GM12891 (cell line): ENCODE measurements around the gene ZP1.

Experiments used
- DNase-seq: peaks from one replicate; pipeline ENCODE4 v3.0.0; 2011; ENCODE audit warnings: low spot score; ENCODE audit not compliant: insufficient read length
- FAIRE-seq: peaks from 2 replicates; lab custom pipeline; 2011; peaks lifted over from hg19 to GRCh38; lab: Jason Lieb, UNC
- PAX5 ChIP-seq: IDR thresholded peaks from 2 replicates; pipeline ENCODE4 v1.6.1; 2011; ENCODE audit warnings: low read length, moderate library complexity, mild to moderate bottlenecking; ENCODE audit not compliant: insufficient read depth, severe bottlenecking
- POLR2A ChIP-seq: IDR thresholded peaks from 2 replicates; pipeline ENCODE4 v1.6.1; 2011; ENCODE audit warnings: low read depth, low read length, control low read depth
- POLR2AphosphoS5 ChIP-seq: IDR thresholded peaks from 2 replicates; pipeline ENCODE4 v1.6.1; 2011; ENCODE audit warnings: low read depth, low read length, control low read depth
- POU2F2 ChIP-seq: IDR thresholded peaks from 2 replicates; pipeline ENCODE4 v1.6.1; 2011; ENCODE audit warnings: low read depth, mild to moderate bottlenecking, control low read depth, low read length, moderate library complexity
- SPI1 ChIP-seq: IDR thresholded peaks from 2 replicates; pipeline ENCODE4 v1.6.1; 2011; ENCODE audit warnings: low read depth, low read length, control low read depth
- TAF1 ChIP-seq: IDR thresholded peaks from 2 replicates; pipeline ENCODE4 v1.6.1; 2011; ENCODE audit warnings: low read depth, low read length, control low read depth

The ZP1 gene

DNA sequence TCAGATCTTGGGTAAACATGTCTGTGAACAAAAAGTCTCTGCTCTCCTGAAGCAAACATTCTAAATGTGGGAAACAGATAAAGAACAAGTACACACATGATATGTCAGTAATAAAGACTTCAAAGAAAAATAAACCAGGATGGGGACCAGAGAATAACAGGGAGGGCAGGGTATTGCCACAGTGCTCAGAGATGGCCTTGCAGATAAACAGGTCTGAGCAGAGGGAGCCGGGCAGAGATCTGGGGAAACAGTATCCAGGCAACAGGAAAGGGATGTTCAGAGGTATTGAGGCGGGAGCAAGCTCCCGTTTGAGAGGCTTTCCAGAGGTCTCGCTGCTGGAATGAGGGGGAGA, 22.5 kb upstream of the ZP1 start:
- DNase-seq (no peak), FAIRE-seq (no peak)
- TF ChIP-seq SPI1 = no peak
- TF ChIP-seq TAF1 = no peak
- TF ChIP-seq POLR2AphosphoS5 = no peak
- no peak for TF ChIP-seq PAX5
- TF ChIP-seq POU2F2 = no peak
- TF ChIP-seq POLR2A = no peak

DNA sequence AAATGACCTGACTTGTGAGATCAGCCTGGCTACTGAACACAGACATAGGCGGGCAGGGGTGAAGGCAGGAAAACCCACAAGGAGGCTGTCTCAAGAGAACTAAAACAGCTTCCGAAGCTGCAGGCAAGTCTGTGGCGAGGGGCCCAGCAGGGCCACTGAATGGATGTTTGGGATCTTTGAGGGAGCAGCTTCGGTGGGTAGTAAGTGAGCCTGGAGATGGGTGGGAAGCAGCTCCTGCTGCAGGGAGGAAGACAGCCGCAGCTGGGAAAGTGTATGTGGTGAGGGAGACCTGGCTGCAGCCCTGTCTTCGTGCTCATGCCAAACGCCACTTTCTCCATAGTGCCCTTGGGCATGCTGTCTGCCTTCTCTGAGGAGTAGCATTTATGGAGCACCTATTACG, 22.0 kb upstream of the ZP1 start:
- no peak for FAIRE-seq
- TF ChIP-seq POU2F2 (no peak), POLR2AphosphoS5 (no peak), TAF1 (no peak), PAX5 (no peak), SPI1 (no peak), POLR2A (no peak)
- no peak for DNase-seq

GRCh38 chr11:60847281-60847680, 20.1 kb upstream of the ZP1 start:
- no peak for TF ChIP-seq TAF1
- no peak for TF ChIP-seq POU2F2
- TF ChIP-seq POLR2A = no peak
- TF ChIP-seq POLR2AphosphoS5 = no peak
- TF ChIP-seq SPI1 = no peak
- no peak for TF ChIP-seq PAX5
- DNase-seq (no peak), FAIRE-seq (no peak)

DNA sequence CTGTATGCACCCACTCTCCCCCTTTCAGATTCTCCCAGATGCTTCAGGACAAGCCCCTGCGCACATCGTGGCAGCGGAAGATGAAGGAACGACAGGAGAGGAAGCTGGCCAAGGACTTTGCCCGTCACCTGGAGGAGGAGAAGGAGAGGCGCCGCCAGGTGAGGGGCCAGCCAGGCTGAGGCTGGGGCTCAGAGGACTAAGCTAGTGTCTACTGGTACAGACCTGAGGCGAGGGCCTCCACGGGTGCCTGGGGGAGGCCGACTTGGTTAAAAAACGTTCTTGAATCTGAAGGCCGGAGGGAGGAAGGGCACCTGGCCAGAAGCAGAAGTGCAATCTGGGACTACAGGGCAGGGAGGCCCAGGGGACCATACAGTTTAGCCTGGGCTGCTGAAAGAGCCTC, 19.4 kb upstream of the ZP1 start:
- FAIRE-seq (no peak), DNase-seq (no peak)
- no peak for TF ChIP-seq SPI1
- no peak for TF ChIP-seq TAF1
- no peak for TF ChIP-seq PAX5
- no peak for TF ChIP-seq POLR2AphosphoS5
- TF ChIP-seq POLR2A = no peak
- TF ChIP-seq POU2F2 = no peak

GRCh38 chr11:60848714-60849151, 18.6 kb upstream of the ZP1 start:
- TF ChIP-seq PAX5 (no peak), POLR2AphosphoS5 (no peak), SPI1 (no peak), TAF1 (no peak), POU2F2 (no peak), POLR2A (no peak)
- FAIRE-seq = no peak
- no peak for DNase-seq

DNA sequence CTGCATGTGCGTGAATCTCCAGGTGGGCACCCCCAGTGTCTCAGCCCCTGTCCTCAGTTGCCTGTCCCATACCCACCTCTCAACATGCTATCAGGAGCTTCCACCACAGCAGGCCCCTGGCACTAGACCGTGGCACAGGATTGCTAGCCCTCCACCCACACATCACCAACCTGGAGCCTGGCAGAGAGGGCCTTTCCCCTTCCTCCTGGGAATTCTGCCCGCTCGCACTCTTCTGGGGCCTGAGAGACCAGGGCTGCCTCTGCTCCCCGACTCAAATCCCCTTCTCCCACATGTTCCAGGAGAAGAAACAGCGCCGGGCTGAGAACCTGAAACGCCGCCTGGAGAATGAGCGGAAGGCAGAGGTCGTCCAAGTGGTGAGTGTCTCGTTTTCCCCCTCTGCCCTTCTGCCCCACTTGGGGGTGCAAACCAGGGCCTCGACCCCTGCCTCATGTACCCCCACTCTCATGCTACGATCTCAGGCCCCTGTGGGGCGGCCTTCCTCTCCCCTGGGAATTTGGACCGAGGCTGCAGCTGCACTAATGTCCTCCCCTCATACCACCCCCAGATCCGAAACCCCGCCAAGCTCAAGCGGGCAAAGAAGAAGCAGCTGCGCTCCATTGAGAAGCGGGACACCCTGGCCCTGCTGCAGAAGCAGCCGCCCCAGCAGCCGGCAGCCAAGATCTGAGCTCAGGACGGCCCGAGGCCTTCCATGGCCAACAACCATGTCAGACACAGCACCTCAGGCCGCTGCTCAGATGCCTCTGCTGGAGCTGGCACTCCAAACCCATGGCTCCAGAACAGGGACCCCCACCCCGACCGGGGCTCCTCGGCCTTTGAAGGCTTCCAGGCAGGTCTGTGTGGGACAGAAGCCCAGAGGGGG, 17.5 kb upstream of the ZP1 start:
- FAIRE-seq (no peak), DNase-seq (no peak)
- TF ChIP-seq POLR2A = no peak
- TF ChIP-seq POU2F2 = no peak
- TF ChIP-seq PAX5 = no peak
- no peak for TF ChIP-seq POLR2AphosphoS5
- TF ChIP-seq SPI1 = no peak
- no peak for TF ChIP-seq TAF1

DNA sequence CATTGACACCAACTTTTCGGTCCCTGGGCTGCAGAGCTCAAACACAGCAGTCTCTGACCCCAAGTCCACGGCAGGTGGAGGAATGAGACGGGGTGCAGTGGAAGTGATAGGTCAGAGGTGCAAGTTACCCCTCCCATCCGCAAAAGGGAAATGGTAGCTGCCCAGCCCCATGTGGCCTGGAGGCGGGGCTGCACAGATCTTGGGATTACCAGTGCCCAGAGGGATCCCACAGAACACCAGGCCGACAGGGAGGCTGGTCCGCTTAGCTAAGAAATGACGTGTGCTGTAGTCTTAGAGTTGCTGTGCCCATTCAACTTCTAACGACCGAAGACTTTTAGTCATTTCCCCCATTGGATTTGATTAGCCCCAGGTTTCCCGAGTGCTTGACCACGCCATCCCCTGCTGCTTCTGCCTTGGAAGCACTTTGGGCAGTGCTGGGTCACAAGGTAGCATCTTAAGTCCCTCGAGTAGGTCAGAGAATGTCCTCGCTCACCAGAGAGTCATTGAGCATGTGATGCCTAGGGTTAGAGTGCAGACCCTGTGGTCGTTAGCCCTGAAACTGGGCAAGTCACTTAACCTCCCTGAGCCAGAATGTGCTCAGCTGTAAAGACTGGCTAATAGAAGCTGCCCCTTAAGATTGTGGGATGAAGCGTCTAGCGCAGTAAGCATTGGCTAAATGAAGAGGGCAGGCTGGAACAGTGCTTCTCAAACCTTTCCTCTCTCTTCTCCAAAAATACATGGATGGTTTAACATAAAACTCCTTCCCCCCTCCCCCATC, 15.8 kb upstream of the ZP1 start:
- FAIRE-seq = no peak
- TF ChIP-seq POLR2AphosphoS5 (no peak), SPI1 (no peak), PAX5 (no peak), POLR2A (no peak), TAF1 (no peak), POU2F2 (no peak)

GRCh38 chr11:60852117-60852981, 15.0 kb upstream of the ZP1 start:
- DNase-seq (no peak), FAIRE-seq (no peak)
- TF ChIP-seq TAF1 (no peak), POU2F2 (no peak), POLR2A (no peak), POLR2AphosphoS5 (no peak), PAX5 (no peak), SPI1 (no peak)

More for the DNA sequence above, 15.8 kb upstream of the ZP1 start:
- no peak for DNase-seq
